Femur (tissue), 1 donor: ENCODE measurements around the gene SUN1.

Experiments used
- DNase-seq: peaks from one replicate; pipeline ENCODE4 v3.0.0-alpha.2; 2017

SUN1 gene

GRCh38 chr7:815284-816216 is 16.7 kb upstream of the SUN1 start:
- peak; percentile 76 for DNase-seq

DNA sequence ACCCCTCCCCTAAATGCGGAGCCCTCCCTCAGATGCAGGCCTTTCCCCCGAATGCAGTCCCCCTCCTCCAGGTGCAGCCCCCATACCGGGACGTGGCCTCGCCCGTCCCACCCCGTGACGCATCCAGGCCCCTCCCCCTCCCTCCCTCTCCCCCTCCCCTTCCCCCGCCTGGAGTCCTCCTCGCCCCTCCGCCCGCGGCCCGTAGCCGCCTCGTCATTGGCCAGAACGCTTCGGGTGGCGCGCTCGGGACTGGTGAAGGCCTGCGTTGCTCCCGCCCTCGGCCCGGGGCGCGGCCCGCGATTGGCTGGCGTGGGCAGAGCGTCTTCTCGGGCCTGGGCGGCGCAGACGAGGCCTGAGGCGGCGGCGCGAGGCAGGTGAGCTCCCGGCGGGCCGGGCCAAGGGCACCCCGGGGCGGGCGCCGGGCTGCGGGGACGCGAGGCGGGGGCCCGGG is 16.0 kb upstream of the SUN1 start:
- DNase-seq = peak; percentile 99

GRCh38 chr7:816751-817671 is 15.3 kb upstream of the SUN1 start:
- DNase-seq = no peak

GRCh38 chr7:818031-818699 is 14.1 kb upstream of the SUN1 start:
- DNase-seq = no peak

DNA sequence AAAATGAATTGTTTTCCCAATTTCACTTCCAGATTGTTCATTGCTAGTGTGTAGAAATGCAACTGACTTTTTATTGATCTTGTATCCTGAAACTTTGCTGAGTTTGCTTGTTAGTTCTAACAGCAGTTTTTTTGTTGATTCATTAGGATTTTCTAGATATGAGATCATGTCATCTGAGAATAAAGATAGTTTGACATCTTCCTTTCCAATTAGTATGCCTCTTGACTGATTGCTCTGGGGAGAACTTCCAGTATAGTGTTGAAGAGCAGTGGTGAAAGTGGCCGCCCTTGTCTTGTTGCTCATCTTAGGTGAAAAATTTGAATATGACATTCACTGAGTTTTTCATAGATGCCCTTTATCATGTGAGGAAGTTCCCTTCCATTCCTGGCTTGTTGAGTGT is 11.9 kb upstream of the SUN1 start:
- DNase-seq = no peak

GRCh38 chr7:821688-822087 is 10.6 kb upstream of the SUN1 start:
- DNase-seq = no peak

DNA sequence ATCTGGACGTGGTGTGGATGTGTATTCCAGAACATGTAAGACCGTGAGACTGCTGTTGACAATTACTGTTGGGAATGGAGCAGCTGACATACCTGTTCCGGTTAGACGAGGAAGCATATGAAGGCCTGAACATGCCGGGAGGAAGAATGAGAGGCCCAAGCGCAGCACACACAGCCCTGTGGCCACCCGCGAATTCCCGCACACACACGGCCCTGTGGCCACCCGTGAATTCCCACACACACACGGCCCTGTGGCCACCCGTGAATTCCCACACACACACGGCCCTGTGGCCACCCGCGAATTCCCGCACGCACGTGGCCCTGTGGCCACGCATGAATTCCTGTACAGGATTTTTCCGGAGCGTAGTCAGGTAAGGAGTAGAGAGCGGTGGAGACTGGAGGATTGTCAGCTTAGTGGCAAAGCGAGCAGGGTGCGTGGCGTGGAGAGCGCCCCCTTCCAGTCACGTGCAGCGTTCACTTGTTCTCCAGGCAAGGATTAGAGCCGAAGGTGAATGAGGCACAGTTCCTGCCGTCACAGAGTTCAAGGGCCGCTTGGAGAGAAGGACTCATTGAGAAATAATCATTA is 9.5 kb upstream of the SUN1 start:
- no peak for DNase-seq

DNA sequence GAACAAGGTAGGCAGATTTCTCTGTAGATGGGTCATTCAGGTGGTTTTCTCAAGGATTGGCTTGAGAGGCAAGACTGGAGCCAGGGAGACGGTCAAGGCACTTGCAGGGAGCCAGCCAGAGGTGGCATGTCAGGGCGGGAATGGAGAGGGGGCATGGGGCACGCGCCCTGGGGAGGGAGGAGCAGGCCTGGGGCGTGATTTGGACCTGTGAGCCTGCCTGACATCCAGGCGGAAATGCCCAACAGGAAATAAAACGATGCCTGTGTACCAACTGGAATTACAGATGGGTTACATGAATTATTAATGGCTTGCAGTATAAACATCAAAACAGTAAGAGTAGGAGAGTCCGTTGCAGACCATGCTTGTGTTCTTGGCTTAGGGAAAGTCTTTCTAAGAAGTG is 8.6 kb upstream of the SUN1 start:
- no peak for DNase-seq

DNA sequence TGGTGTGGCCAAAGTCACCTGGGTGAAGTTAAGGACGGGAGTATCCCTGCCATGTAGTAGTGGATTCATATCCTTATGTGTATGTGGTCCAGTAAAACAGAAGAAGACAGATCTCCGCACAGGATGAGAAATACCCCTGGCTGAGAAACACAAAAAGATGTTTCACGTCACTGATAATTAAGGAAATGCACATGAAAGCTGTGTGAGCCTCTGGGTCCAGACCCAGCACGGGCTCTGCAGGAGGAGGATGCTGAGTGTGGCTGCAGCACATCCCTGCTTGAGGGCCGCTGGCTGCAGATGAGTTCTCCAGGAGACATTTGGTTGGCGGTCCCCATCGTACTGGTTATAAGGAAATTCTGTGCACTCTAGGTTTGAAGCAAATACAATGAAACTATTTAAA is 8.2 kb upstream of the SUN1 start:
- no peak for DNase-seq

- DNase-seq = no peak
Measured at GRCh38 chr7:824664-825063, 7.6 kb upstream of the SUN1 start.

DNA sequence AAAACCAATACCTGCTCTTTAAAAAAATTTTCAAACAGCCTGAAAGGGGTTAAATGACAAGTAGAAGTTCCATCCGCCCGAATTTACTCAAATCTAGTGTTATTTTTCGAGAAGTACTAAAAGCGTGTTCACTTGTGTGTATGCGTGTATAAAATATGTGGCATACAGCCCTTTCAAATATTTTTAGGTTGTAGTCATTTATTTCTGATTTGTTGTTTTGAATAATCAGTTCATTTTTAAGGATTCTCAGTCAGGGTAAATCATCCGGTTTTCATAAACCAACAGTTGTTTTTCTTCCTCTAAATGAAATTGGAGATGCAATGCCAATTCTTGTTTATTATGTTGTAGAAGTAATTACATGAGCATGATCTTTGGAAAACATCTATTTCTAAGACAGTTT is 6.9 kb upstream of the SUN1 start:
- DNase-seq = no peak

DNA sequence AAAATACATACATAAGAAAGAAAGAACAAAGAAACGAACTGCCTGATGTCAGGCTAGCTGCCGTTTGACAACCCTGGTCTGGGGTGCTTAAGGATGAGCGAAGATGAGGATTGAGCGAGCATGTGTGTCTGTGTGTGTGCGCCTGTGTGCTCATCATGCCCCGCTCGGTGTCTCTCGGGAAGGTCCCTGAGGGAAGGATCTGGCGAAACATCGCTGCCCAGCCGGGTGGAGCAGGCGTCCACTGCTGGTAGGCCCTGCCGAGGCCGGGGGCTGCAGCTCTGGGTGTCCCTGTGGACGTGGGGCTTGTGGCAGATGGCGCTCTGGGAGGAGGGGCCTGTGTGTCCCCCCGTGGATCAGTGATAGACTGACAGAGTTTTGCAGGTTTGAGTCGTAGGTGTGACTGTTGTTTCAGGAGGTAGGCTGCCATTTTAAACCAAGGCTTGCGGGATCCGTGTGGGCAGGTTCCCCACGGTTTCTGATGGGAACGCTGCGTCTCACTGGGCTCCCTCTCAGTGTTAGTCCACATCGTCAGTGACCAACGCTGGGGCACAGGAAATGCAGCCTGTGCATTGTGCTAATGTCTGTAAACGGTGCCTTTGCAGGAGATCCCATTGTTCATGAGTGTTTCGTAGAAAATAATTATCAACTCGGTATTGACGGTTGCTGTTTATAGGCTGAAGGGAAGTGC is 5.9 kb upstream of the SUN1 start:
- DNase-seq = no peak

- no peak for DNase-seq
Measured at GRCh38 chr7:828793-829561, 3.3 kb upstream of the SUN1 start.

DNA sequence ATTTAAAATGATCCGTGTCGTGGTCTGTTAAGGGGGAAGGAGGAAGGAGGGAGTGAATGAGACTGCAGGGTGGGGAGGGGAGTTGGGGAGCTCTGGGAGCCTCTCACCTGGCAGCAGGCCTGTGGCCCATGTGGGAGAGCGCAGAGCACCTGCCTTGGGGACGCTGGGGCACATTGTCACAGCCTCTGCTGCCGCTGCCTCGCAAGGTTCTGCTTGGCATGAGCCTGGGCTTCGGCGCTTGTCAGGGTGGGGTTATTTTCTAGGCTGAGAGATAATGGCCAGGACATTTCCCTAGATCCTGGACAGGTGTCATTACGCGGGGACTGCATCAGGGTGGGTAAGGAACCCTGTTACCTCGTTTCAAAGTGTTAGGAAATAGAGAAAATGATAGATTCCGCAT is 2.2 kb upstream of the SUN1 start:
- no peak for DNase-seq

DNA sequence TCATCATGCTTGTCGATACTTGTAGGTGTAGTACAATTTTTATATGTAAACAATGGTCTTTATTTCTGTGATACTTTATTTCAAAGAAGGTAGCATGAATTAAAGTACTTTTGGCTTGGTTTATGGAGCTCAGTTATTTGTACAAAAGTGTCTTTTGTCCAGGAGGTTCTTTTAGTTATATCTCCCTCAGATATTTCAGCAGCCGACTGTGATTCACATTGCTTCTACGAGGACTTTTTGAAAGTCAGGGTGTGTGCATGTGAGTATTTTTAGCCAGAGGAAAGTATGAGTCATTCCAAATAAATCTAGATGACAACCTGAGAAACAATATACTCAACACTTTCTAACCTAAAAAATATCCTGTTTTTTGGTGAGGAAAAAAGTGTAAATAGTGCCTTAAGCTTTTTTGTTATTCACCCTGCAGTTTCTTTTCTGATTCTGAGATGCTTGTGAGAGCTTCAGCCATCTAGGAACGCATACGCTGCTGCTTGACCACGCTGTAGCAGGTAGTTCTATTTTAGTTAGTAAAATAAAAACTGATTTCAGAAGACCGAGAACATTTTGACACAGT is 595 bp upstream of the SUN1 start:
- DNase-seq = no peak

- no peak for DNase-seq
Measured at GRCh38 chr7:832968-833424, 720 bp downstream of the SUN1 start.

- DNase-seq = no peak
Measured at GRCh38 chr7:833601-834258, 1.5 kb downstream of the SUN1 start.

DNA sequence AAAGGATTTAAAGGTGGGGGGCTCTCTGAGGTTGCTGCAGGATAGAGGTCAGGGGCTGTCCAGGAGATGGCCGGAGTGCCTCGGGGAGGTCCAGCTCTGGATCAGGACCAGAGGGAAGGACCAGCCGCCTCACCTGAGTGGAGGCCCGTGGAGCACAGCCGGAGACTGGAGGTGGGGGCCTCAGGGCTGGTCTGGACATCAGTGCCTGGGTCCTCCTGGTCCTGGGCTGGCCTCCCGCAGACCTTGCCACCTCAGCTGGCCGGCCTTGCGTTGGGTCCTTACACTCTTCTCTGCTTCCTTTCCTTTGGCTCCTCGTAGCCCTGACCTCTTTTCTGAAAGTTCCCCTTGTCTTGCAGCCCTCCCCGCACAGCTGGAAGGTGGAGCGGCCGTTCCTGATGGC is 2.0 kb downstream of the SUN1 start:
- no peak for DNase-seq

DNA sequence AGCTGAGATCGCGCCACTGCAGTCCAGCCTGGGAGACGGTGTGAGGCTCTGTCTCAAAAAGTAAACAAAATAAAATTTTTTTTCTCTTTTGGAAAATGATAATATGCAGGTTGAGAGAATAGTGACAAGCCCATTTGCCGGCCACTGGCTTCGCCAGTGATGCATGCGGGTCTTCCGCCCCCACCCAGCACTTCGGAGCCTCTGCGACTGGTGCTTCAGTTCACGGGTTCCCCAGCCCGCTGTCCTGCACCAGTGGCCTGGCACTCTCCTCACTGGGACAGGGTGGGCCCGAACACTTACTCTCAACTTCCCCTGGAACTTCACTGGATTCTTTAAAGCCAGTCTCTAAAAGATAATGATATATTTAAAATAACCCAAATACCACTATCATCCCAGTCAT is 2.7 kb downstream of the SUN1 start:
- no peak for DNase-seq
